ENCODE measurements around the gene FRAS1. TPM values are rescaled to one million over a fixed set of nuclear protein-coding genes. Genes with fewer than 3 reads are reported as not detected.

FRAS1 gene
- total RNA-seq, 1 experiment from 2014 or later = 82.0 TPM

DNA sequence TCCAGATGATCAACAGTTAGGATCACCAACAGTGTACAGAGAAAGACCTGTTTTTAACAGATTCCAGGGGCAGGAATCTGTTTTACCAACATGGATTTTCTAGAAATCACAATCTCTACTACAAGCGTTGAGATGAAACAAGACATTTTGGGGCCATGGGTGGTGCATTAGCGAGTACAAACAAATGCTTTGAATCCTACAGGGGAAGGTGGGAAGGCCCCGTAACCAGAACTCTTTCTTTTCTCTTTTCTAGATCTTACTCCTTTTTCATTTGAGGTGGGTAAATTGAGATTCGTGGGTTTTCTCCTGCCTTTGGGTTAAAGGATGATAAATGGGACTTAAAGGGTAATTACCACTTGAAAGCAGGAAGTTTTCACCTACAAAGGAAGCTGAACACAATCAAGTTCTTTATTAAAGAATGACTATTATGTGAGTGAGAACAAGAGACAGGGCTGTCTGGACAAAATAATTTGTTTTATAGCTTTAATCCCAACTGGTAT lies 304.5 kb downstream of the FRAS1 start:
- ChIA-PET POLR2A (no interaction called here), CTCF (no interaction called here)
- H3K4me3 Mint-ChIP-seq = no peak overlapping the region
- TF ChIP-seq SMAD4 (CRISPR knock-in tag; IDR thresholded peaks at IDR 0.05) = no peak
- TF ChIP-seq, protein P1, sequence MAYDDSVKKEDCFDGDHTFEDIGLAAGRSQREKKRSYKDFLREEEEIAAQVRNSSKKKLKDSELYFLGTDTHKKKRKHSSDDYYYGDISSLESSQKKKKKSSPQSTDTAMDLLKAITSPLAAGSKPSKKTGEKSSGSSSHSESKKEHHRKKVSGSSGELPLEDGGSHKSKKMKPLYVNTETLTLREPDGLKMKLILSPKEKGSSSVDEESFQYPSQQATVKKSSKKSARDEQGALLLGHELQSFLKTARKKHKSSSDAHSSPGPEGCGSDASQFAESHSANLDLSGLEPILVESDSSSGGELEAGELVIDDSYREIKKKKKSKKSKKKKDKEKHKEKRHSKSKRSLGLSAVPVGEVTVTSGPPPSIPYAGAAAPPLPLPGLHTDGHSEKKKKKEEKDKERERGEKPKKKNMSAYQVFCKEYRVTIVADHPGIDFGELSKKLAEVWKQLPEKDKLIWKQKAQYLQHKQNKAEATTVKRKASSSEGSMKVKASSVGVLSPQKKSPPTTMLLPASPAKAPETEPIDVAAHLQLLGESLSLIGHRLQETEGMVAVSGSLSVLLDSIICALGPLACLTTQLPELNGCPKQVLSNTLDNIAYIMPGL (CRISPR knock-in tag; IDR thresholded peaks at IDR 0.05) = no peak
- no peak for TF ChIP-seq NFATC4 (CRISPR knock-in tag; IDR thresholded peaks at IDR 0.05)
- no peak for TF ChIP-seq PRRX2 (CRISPR knock-in tag; IDR thresholded peaks at IDR 0.05)
- no peak for TF ChIP-seq NR3C1 (CRISPR knock-in tag; conservative IDR thresholded peaks at IDR 0.05; ENCODE audit: low read depth)
- no peak for TF ChIP-seq JUN (CRISPR knock-in tag; IDR thresholded peaks at IDR 0.05)
- no peak for TF ChIP-seq ZNF138 (CRISPR knock-in tag; conservative IDR thresholded peaks at IDR 0.05)
- TF ChIP-seq, protein P2, sequence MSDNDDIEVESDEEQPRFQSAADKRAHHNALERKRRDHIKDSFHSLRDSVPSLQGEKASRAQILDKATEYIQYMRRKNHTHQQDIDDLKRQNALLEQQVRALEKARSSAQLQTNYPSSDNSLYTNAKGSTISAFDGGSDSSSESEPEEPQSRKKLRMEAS (CRISPR knock-in tag; IDR thresholded peaks at IDR 0.05) = no peak
- TF ChIP-seq MYBL2 (CRISPR knock-in tag; IDR thresholded peaks at IDR 0.05) = no peak
- TF ChIP-seq, protein P3, sequence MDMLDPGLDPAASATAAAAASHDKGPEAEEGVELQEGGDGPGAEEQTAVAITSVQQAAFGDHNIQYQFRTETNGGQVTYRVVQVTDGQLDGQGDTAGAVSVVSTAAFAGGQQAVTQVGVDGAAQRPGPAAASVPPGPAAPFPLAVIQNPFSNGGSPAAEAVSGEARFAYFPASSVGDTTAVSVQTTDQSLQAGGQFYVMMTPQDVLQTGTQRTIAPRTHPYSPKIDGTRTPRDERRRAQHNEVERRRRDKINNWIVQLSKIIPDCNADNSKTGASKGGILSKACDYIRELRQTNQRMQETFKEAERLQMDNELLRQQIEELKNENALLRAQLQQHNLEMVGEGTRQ (CRISPR knock-in tag; IDR thresholded peaks at IDR 0.05) = no peak
- TF ChIP-seq, protein P4, sequence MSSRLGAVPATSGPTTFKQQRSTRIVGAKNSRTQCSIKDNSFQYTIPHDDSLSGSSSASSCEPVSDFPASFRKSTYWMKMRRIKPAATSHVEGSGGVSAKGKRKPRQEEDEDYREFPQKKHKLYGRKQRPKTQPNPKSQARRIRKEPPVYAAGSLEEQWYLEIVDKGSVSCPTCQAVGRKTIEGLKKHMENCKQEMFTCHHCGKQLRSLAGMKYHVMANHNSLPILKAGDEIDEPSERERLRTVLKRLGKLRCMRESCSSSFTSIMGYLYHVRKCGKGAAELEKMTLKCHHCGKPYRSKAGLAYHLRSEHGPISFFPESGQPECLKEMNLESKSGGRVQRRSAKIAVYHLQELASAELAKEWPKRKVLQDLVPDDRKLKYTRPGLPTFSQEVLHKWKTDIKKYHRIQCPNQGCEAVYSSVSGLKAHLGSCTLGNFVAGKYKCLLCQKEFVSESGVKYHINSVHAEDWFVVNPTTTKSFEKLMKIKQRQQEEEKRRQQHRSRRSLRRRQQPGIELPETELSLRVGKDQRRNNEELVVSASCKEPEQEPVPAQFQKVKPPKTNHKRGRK (CRISPR knock-in tag; IDR thresholded peaks at IDR 0.05; ENCODE audit: borderline replicate concordance) = no peak
- TF ChIP-seq ZNF671 (CRISPR knock-in tag; IDR thresholded peaks at IDR 0.05) = no peak
- TF ChIP-seq, protein P5, sequence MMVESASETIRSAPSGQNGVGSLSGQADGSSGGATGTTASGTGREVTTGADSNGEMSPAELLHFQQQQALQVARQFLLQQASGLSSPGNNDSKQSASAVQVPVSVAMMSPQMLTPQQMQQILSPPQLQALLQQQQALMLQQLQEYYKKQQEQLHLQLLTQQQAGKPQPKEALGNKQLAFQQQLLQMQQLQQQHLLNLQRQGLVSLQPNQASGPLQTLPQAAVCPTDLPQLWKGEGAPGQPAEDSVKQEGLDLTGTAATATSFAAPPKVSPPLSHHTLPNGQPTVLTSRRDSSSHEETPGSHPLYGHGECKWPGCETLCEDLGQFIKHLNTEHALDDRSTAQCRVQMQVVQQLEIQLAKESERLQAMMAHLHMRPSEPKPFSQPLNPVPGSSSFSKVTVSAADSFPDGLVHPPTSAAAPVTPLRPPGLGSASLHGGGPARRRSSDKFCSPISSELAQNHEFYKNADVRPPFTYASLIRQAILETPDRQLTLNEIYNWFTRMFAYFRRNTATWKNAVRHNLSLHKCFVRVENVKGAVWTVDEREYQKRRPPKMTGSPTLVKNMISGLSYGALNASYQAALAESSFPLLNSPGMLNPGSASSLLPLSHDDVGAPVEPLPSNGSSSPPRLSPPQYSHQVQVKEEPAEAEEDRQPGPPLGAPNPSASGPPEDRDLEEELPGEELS (CRISPR knock-in tag; IDR thresholded peaks at IDR 0.05) = no peak
- TF ChIP-seq, protein P6, sequence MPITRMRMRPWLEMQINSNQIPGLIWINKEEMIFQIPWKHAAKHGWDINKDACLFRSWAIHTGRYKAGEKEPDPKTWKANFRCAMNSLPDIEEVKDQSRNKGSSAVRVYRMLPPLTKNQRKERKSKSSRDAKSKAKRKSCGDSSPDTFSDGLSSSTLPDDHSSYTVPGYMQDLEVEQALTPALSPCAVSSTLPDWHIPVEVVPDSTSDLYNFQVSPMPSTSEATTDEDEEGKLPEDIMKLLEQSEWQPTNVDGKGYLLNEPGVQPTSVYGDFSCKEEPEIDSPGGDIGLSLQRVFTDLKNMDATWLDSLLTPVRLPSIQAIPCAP (CRISPR knock-in tag; IDR thresholded peaks at IDR 0.05) = no peak
- TF ChIP-seq GRHL2 (CRISPR knock-in tag; IDR thresholded peaks at IDR 0.05; ENCODE audit: insufficient replicate concordance, severe bottlenecking) = no peak
- no peak for TF ChIP-seq FOXJ3 (CRISPR knock-in tag; IDR thresholded peaks at IDR 0.05; ENCODE audit: borderline replicate concordance)
- TF ChIP-seq GTF2I (CRISPR knock-in tag; conservative IDR thresholded peaks at IDR 0.05) = no peak
- TF ChIP-seq, protein P7, sequence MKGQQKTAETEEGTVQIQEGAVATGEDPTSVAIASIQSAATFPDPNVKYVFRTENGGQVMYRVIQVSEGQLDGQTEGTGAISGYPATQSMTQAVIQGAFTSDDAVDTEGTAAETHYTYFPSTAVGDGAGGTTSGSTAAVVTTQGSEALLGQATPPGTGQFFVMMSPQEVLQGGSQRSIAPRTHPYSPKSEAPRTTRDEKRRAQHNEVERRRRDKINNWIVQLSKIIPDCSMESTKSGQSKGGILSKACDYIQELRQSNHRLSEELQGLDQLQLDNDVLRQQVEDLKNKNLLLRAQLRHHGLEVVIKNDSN (CRISPR knock-in tag; IDR thresholded peaks at IDR 0.05) = no peak
- TF ChIP-seq CREB1 (CRISPR knock-in tag; IDR thresholded peaks at IDR 0.05) = no peak
- TF ChIP-seq, protein P8, sequence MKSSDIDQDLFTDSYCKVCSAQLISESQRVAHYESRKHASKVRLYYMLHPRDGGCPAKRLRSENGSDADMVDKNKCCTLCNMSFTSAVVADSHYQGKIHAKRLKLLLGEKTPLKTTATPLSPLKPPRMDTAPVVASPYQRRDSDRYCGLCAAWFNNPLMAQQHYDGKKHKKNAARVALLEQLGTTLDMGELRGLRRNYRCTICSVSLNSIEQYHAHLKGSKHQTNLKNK (CRISPR knock-in tag; IDR thresholded peaks at IDR 0.05) = no peak
- peaks cover 53% of the 10 kb centered on the region for H3K4me1 Mint-ChIP-seq
- H3K9me3 Mint-ChIP-seq = peaks cover 4% of the 10 kb centered on the region; the same call in 1 of the 2 replicates
- ATAC-seq (no peak), DNase-seq (ENCODE audit: low spot score) (no peak)
- H3K27ac Mint-ChIP-seq = peak overlapping the region; percentile 63
- no peaks in the 10 kb centered on the region for H3K27me3 Mint-ChIP-seq (ENCODE audit: low read depth)
- H3K36me3 Mint-ChIP-seq = peaks cover 34% of the 10 kb centered on the region

Measured in WTC11 (cell line).